Esophagus muscularis mucosa (tissue), 3 donors: ENCODE data around the gene TSPO.

ENCODE experiments used
- POLR2A ChIP-seq: fragments of 450-650 bp; IDR thresholded peaks from one replicate; pipeline ENCODE4 v1.6.1; 2017; ENCODE audit warnings: antibody characterized with exemption, moderate library complexity, mild to moderate bottlenecking, low read depth
- TF ChIP-seq, protein P1 (sequence below), 3 experiments: fragments of 200-600 bp in 2 of 3; fragments of 450-650 bp in 1 of 3; sonication (generic) in 2 of 3; IDR thresholded peaks; one replicate each; pipeline ENCODE4 v1.5.1; 2017 to 2019; ENCODE audit warnings: antibody characterized with exemption in 3 of 3, mild to moderate bottlenecking in 2 of 3, moderate library complexity in 1 of 3

DNA sequence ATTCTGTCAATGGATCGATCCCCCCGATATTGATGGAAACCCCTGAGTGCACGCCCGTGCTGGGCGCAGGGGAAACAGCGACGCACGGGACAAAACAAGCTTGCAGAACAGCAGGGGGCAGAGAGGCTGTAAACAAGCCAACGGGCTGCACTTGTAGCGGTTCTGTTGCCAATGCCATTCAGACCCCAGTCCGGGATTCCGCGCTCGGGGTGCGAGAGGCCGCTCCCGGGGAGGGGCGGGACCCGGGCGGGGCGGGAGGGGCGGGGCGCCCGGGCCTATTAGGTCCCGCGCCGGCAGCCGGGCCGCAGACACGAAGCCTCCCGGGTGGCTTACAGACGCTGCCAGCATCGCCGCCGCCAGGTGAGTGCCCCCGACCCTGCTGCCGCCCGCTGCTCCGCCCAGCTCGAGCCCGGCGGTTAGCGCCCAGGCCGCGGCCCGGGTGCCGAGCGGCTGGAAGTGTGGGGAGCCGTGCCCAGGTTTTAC lies 40.9 kb upstream of the TSPO start, which contains the start of gene BIK:
- TF ChIP-seq, protein P1, sequence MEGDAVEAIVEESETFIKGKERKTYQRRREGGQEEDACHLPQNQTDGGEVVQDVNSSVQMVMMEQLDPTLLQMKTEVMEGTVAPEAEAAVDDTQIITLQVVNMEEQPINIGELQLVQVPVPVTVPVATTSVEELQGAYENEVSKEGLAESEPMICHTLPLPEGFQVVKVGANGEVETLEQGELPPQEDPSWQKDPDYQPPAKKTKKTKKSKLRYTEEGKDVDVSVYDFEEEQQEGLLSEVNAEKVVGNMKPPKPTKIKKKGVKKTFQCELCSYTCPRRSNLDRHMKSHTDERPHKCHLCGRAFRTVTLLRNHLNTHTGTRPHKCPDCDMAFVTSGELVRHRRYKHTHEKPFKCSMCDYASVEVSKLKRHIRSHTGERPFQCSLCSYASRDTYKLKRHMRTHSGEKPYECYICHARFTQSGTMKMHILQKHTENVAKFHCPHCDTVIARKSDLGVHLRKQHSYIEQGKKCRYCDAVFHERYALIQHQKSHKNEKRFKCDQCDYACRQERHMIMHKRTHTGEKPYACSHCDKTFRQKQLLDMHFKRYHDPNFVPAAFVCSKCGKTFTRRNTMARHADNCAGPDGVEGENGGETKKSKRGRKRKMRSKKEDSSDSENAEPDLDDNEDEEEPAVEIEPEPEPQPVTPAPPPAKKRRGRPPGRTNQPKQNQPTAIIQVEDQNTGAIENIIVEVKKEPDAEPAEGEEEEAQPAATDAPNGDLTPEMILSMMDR (IDR thresholded peaks at IDR 0.05), result peak in 1 of 3 experiments; percentile 19
- no peak for TF ChIP-seq POLR2A
